Neuron (in vitro differentiated cells): ENCODE results near the gene CFAP46.
"Not testable (repeated sequence)": the region's sequence is repeated elsewhere in the genome, so short reads cannot be mapped to it uniquely, and the experiment has no call there.

Experiments used
- H2AFZ ChIP-seq: one replicate; pipeline ENCODE4 v1.6.1; 2013; ENCODE audit warnings: low read depth, mild to moderate bottlenecking, inconsistent platforms, low read length, moderate library complexity
- H3K27me3 ChIP-seq: one replicate; pipeline ENCODE4 v1.6.1; 2013; ENCODE audit warnings: low read length; ENCODE audit not compliant: insufficient read depth
- H3K36me3 ChIP-seq: one replicate; pipeline ENCODE4 v1.6.1; 2013; ENCODE audit warnings: low read length; ENCODE audit not compliant: insufficient read depth
- H3K4me1 ChIP-seq: one replicate; pipeline ENCODE4 v1.6.1; 2013; ENCODE audit warnings: low read length; ENCODE audit not compliant: insufficient read depth
- H3K4me3 ChIP-seq: 2 replicates; pipeline ENCODE4 v1.5.1; 2013; ENCODE audit warnings: mild to moderate bottlenecking, low read length, moderate library complexity
- H3K9me3 ChIP-seq: one replicate; pipeline ENCODE4 v1.6.1; 2013; ENCODE audit warnings: low read length

The CFAP46 gene

DNA sequence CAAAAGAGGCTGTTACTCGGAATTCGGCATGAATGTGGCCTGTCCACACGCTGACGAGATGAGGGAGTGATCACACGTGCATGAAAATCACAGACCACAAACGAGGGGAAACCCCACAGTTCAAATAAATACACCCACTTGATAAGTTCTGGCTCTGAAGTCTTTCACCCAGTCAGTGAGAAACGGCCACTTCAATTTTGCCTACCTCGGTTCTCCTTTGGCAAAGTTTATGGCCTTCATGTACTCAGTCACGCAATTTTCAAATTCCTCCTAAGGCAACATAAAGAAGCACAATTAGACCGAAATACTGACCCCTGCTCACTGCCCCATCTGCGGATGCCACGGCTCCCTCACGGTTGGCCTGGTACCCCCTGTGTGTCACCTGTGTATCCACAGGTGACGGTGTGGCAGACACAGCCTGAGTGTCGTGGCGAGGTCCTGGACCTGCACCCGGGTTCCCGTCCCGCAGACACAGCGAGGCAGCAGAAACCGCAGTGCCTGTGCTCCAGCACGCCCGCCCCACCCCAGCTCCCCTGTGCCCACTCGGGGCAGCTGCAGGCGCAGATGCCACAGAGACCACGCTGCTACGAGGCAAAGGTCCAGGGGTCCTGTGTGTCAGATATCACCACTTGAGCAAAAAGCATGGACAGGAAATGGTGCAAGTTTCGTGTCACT lies 1.4 kb downstream of the CFAP46 start:
- Histone ChIP-seq H2AFZ (no peak overlapping the region), H3K36me3 (no peaks in the 10 kb centered on the region), H3K4me1 (peaks cover 4% of the 10 kb centered on the region), H3K9me3 (no peaks in the 10 kb centered on the region), H3K4me3 (no peak overlapping the region), H3K27me3 (peaks cover 15% of the 10 kb centered on the region)

GRCh38 chr10:132939957-132940790 lies 2.2 kb downstream of the CFAP46 start:
- H3K36me3 ChIP-seq = no peaks in the 10 kb centered on the region
- H2AFZ ChIP-seq = no peak overlapping the region
- no peak overlapping the region for H3K4me3 ChIP-seq
- H3K27me3 ChIP-seq = peaks cover 13% of the 10 kb centered on the region
- peaks cover 4% of the 10 kb centered on the region for H3K4me1 ChIP-seq
- H3K9me3 ChIP-seq = no peaks in the 10 kb centered on the region

GRCh38 chr10:132939378-132939955 lies 2.9 kb downstream of the CFAP46 start:
- no peak overlapping the region for H3K4me3 ChIP-seq
- no peaks in the 10 kb centered on the region for H3K36me3 ChIP-seq
- no peak overlapping the region for H2AFZ ChIP-seq
- peaks cover 4% of the 10 kb centered on the region for H3K4me1 ChIP-seq
- peaks cover 10% of the 10 kb centered on the region for H3K27me3 ChIP-seq
- no peaks in the 10 kb centered on the region for H3K9me3 ChIP-seq

DNA sequence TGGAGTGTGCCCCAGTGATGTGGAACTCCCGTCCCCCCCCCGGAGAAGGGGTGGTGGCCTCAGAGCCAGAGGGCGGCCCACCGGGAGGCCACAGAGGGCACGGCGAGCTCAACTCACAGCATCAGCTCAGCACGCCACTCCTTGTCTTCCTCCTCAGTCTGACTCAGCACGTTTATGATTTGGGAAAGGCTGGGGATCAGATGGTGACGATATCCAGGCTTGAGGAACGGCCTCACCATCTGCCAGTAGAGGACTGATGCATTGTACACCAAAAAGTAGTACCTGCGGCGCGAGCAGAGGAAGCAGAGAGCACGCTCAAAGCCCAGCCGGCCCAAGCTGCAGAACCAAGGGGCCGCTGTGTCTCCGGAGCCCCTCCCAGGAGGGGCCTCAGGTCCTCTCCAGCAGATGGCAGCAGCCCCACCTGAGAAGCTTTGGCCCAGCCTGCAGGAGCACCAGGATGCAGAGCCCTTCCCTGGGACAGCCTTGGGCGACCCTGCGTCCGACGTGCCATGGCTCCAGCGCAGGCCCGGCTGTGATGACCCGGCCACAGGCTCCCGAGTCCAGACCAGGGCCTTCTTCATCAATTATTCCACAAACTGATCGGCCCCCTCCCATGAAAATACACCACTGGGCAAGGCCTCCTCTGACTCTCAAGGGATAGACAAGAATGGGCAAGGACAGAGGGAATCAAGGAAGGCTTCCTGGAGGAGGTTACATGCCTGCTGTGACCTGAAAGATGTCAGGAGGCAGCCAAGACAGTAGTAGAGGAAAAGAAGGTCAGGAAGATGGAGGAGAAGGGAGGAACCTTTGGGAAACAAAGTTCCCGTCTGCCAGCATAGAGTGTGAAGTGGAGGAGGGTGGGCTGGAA lies 3.7 kb downstream of the CFAP46 start:
- peaks cover 2% of the 10 kb centered on the region for H3K27me3 ChIP-seq
- H3K4me1 ChIP-seq = peaks cover 4% of the 10 kb centered on the region
- H3K9me3 ChIP-seq = no peaks in the 10 kb centered on the region
- no peak overlapping the region for H2AFZ ChIP-seq
- H3K36me3 ChIP-seq = no peaks in the 10 kb centered on the region
- no peak overlapping the region for H3K4me3 ChIP-seq

- Histone ChIP-seq H3K9me3 (no peaks in the 10 kb centered on the region), H2AFZ (no peak overlapping the region), H3K4me3 (no peak overlapping the region), H3K27me3 (no peaks in the 10 kb centered on the region), H3K36me3 (no peaks in the 10 kb centered on the region), H3K4me1 (peaks cover 4% of the 10 kb centered on the region)
Measured at GRCh38 chr10:132937861-132938260, 4.5 kb downstream of the CFAP46 start.

GRCh38 chr10:132934953-132935352 lies 7.4 kb downstream of the CFAP46 start:
- no peak overlapping the region for H2AFZ ChIP-seq
- H3K36me3 ChIP-seq = no peaks in the 10 kb centered on the region
- no peaks in the 10 kb centered on the region for H3K27me3 ChIP-seq
- no peak overlapping the region for H3K4me3 ChIP-seq
- no peaks in the 10 kb centered on the region for H3K9me3 ChIP-seq
- no peaks in the 10 kb centered on the region for H3K4me1 ChIP-seq

- Histone ChIP-seq H3K4me3 (no peak overlapping the region), H3K36me3 (no peaks in the 10 kb centered on the region), H2AFZ (no peak overlapping the region), H3K4me1 (no peaks in the 10 kb centered on the region), H3K27me3 (no peaks in the 10 kb centered on the region), H3K9me3 (no peaks in the 10 kb centered on the region)
Measured at GRCh38 chr10:132933308-132934042, 8.9 kb downstream of the CFAP46 start.

DNA sequence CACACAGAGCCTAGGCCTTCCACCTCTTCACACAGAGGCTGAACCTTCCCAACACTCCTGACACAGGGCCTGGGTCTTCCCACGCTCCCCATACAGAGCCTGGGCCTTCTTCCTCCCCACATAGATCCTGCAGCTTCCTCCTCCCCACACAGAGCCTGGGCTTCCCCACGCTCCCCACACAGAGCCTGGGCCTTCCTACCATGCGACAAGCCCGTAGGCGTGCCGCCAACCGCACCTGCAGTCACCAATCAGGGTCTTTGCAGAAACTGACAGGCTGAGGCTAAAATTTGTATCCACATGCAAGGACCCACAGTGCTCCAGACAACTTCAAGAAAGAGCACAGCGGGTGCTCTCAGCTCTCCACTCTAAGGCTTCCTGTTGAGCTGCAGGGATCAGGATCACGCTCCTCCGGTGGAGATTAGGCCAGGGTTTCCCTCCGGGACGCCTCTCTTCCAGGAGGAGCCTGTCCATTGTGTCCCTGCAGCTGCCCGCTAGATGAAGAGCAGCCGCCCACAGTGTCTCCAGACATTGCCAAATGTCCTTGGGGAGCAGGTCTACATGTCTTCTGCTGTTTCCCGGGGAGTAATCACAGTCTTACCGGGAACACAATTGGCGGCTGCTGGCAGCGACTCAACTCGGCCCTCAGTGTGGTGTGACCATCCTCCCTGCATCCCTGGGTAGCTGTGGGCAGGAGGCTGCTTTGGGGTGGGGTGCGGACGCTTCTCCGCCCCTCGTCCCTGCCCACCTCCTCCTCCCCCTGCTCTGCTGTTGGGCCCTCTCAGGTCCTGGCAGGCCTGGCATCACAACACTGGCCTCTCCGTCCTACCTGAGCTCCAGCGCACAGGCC lies 9.7 kb downstream of the CFAP46 start:
- Histone ChIP-seq H3K9me3 (no peaks in the 10 kb centered on the region), H3K36me3 (no peaks in the 10 kb centered on the region), H3K4me3 (no peak overlapping the region), H2AFZ (no peak overlapping the region), H3K4me1 (no peaks in the 10 kb centered on the region), H3K27me3 (no peaks in the 10 kb centered on the region)

- not testable (repeated sequence) for H3K27me3 ChIP-seq, H3K36me3 ChIP-seq, H2AFZ ChIP-seq, H3K4me3 ChIP-seq, H3K9me3 ChIP-seq, H3K4me1 ChIP-seq
Measured at GRCh38 chr10:132931258-132932250, 10.8 kb downstream of the CFAP46 start.

- H2AFZ ChIP-seq, H3K4me3 ChIP-seq, H3K9me3 ChIP-seq, H3K4me1 ChIP-seq, H3K27me3 ChIP-seq, H3K36me3 ChIP-seq: not testable (repeated sequence)
Measured at GRCh38 chr10:132930701-132931100, 11.7 kb downstream of the CFAP46 start.

DNA sequence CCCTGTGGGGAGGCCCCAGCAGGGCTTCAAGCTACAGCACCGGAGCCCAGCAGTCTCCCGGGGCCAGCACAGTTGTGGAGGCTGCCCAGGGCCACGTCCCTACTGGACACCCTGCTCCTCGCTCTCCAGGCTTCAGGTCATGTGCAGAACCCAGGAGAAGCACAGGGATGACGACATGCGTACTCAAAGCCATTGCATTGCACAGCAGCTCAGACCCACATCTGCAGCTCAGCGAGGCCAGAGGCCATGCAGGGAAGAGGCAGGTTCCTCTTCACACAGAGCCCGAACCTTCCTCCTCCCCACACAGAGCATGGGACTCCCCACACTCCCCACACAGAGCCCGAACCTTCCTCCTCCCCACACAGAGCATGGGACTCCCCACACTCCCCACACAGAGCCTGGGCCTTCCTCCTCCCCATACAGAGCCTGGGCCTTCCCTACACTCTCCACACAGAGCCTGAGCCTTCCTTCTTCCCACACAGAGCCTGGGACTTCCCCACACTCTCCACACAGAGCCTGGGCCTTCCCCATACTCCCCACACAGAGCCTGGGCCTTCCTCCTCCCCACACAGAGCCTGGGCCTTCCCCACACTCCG lies 12.3 kb downstream of the CFAP46 start:
- H3K36me3 ChIP-seq = no peaks in the 10 kb centered on the region
- no peak overlapping the region for H3K4me3 ChIP-seq
- no peaks in the 10 kb centered on the region for H3K9me3 ChIP-seq
- no peak overlapping the region for H2AFZ ChIP-seq
- H3K27me3 ChIP-seq = no peaks in the 10 kb centered on the region
- no peaks in the 10 kb centered on the region for H3K4me1 ChIP-seq
